BLaER1 treated with 17β-estradiol and CSF1 and Interleukin-3, amounts not matched to agents 10 nM and 100 nM (cell line): Measurements from ENCODE around the gene DBP.
A peak's percentile ranks its signal among the peaks of the same experiment; 100 is the strongest.
"Not testable (repeated sequence)": the region's sequence is repeated elsewhere in the genome, so short reads cannot be mapped to it uniquely, and the experiment has no call there.

ENCODE experiments used
- H3K27ac ChIP-seq, 11 experiments: shearing (Covaris generic); formaldehyde crosslinking; 2 replicates each; pipeline ENCODE4 v1.8.1; 2022
- H3K27me3 ChIP-seq, 11 experiments: shearing (Covaris generic); formaldehyde crosslinking; 2 replicates each; pipeline ENCODE4 v1.8.1; 2022
- H3K36me3 ChIP-seq, 11 experiments: shearing (Covaris generic); formaldehyde crosslinking; 2 replicates each; pipeline ENCODE4 v1.8.1; 2022
- H3K4me1 ChIP-seq, 10 experiments: shearing (Covaris generic); formaldehyde crosslinking; 2 replicates each; pipeline ENCODE4 v1.8.1; 2022
- H3K4me2 ChIP-seq, 11 experiments: shearing (Covaris generic); formaldehyde crosslinking; 2 replicates each; pipeline ENCODE4 v1.8.1; 2022
- H3K4me3 ChIP-seq, 10 experiments: shearing (Covaris generic); formaldehyde crosslinking; 2 replicates each; pipeline ENCODE4 v1.8.1; 2022
- H3K9ac ChIP-seq, 11 experiments: shearing (Covaris generic); formaldehyde crosslinking; 2 replicates each; pipeline ENCODE4 v1.8.1; 2022
- H3K9me3 ChIP-seq, 11 experiments: shearing (Covaris generic); formaldehyde crosslinking; replicated peaks in 1 of 11; 2 replicates each; pipeline ENCODE4 v1.8.1; 2022
- H4K20me1 ChIP-seq, 11 experiments: shearing (Covaris generic); formaldehyde crosslinking; 2 replicates each; pipeline ENCODE4 v1.8.1; 2022
- Cebpa-rat ChIP-seq, 11 experiments: shearing (Covaris generic); IDR thresholded peaks; 2 replicates each; pipeline ENCODE4 v1.8.1; 2022

Gene DBP

DNA sequence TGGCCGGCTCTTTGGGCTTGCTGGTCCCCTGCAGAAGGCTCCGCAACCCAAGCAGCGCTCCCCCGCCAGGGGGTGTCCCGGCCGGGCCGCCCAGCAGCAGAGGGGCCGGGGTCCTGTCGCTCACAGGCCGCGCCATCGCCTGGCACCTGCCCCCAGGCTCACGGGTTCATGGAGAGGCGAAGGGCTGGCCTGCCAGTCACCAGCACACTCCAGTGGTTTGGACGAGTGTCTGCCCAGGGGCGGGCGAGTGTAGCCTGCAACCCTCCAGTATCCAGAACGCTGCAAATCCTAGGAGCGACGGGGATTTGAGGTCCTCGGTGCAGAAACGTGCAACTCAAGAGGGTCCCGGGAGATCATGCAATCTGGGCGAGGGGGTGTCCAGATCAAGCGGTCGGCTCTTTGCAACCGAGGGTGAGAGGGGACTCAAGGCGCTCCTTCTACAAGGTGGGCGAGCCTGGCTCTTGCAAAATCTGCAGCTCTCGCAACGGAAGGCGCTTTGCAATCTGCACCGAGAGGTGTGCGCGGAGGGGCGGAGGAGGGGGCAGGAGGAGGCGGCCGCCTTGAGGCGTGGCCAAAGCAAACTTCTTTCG lies at the start of gene DBP:
DBP (minus strand) TSS at position 521 of the 590 bp plus-strand sequence; CDS start at position 136, 385 bp downstream.
- H3K9me3 ChIP-seq: no peaks in the 10 kb centered on the region
- peak within 1 kb of the TSS; percentile 88 to 98 (median 93) for H3K9ac ChIP-seq
- peaks cover 0 to 12% (median 0%) of the 10 kb centered on the region in 11 experiments; a peak in 6 of 22 replicates for H4K20me1 ChIP-seq
- H3K4me1 ChIP-seq: peaks cover 45 to 65% (median 51%) of the 10 kb centered on the region in 10 experiments
- peak within 1 kb of the TSS; percentile 86 to 99 (median 97) for H3K4me2 ChIP-seq
- no peaks in the 10 kb centered on the region for H3K27me3 ChIP-seq
- peak within 1 kb of the TSS; percentile 79 to 98 (median 92) for H3K4me3 ChIP-seq
- H3K27ac ChIP-seq: peak within 1 kb of the TSS; percentile 90 to 99 (median 97)
- H3K36me3 ChIP-seq: peaks cover 0 to 19% (median 15%) of the 10 kb centered on the region in 11 experiments; a peak in 12 of 22 replicates
- peak in 8 of 11 experiments; percentile 28 to 95 (median 66); a peak in 11 of 22 replicates for TF ChIP-seq Cebpa-rat (IDR thresholded peaks at IDR 0.05)

DNA sequence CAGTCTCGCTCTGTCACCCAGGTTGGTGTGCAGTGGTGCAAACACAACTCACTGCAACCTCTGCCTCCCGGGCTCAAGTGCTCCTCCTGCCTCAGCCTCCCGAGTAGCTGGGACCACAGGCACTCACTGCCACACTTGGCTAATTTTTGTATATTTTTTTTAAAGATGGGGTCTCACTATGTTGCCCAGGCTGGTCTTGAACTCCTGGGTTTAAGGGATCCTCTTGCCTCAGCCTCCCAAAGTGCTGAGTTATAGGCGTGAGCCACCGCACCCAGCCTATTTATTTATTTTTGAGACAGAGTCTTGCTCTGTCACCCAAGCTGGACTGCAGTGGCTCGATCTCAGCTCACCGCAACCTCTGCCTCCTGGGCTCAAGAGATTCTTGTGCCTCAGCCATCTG lies 49.5 kb upstream of the DBP start:
- H3K9ac ChIP-seq, H3K27me3 ChIP-seq, H3K9me3 ChIP-seq, H3K4me3 ChIP-seq, H4K20me1 ChIP-seq, H3K36me3 ChIP-seq: not testable (repeated sequence)
- H3K27ac ChIP-seq: peak overlapping the region in 2 of 11 experiments; percentile 2 to 9; a peak in 1 of 22 replicates
- peaks cover 16 to 85% (median 66%) of the 10 kb centered on the region in 10 experiments for H3K4me1 ChIP-seq
- H3K4me2 ChIP-seq: peak overlapping the region in 9 of 11 experiments; percentile 20 to 66 (median 38); a peak in 10 of 22 replicates

DNA sequence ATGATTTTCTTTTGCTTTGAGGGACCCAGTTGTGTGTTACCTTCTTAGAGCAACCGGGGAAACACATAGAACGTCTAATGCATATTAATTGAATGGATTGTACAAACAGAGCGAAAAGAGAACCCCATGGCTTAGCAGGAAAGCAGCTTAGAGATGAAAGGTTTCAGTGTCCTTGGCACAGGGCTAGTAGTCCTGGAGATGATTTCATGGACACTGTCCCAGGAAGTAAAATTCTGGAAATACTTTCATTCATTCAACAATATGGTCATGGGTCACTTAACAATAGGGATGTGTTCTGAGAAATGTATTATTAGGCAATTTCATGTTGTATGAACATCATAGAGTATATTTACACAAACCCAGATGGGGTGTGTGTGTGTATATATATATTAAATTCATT lies 48.9 kb upstream of the DBP start:
- H3K36me3 ChIP-seq: no peaks in the 10 kb centered on the region
- H3K27ac ChIP-seq: no peak overlapping the region
- peaks cover 21 to 90% (median 71%) of the 10 kb centered on the region in 10 experiments for H3K4me1 ChIP-seq
- H3K4me3 ChIP-seq: no peak overlapping the region
- H3K4me2 ChIP-seq: peak overlapping the region in 9 of 11 experiments; percentile 18 to 66 (median 38); a peak in 15 of 22 replicates
- H4K20me1 ChIP-seq: no peaks in the 10 kb centered on the region
- H3K27me3 ChIP-seq: no peaks in the 10 kb centered on the region
- peaks cover 0 to 3% (median 0%) of the 10 kb centered on the region in 11 experiments; a peak in 1 of 22 replicates for H3K9me3 ChIP-seq
- H3K9ac ChIP-seq: no peak overlapping the region
- TF ChIP-seq Cebpa-rat (IDR thresholded peaks at IDR 0.05): no peak

DNA sequence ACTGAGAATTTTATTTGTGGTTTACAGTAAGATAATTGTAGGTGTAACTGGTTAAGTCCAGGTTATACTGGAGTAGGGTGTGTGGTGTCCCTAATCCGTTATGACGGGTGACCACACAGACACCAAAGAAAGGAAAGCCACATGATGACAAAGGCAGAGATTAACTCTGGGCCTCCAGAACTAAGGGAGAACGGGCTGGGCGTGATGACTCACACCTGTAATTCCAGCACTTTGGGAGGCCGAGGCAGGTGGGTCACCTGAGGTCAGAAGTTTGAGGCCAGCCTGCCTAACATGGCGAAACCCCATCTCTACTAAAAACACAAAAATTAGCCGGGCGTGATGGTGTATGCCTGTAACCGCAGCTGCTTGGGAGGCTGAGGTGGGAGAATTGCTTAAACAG lies 48.4 kb upstream of the DBP start:
- Histone ChIP-seq H3K9me3 (peaks cover 0 to 3% (median 0%) of the 10 kb centered on the region in 11 experiments; a peak in 1 of 22 replicates), H4K20me1 (no peaks in the 10 kb centered on the region; a peak in 1 of 22 replicates), H3K27me3 (no peaks in the 10 kb centered on the region), H3K4me3 (no peak overlapping the region), H3K27ac (0 out of 22 replicates have a peak overlapping the region, but pooled peaks of 1 of the 11 experiments have one; percentile 18), H3K36me3 (no peaks in the 10 kb centered on the region), H3K4me1 (peaks cover 27 to 92% (median 76%) of the 10 kb centered on the region in 10 experiments), H3K9ac (no peak overlapping the region), H3K4me2 (peak overlapping the region in 9 of 11 experiments; percentile 18 to 66 (median 38); a peak in 16 of 22 replicates)
- no peak for TF ChIP-seq Cebpa-rat (IDR thresholded peaks at IDR 0.05)

GRCh38 chr19:48683349-48683748 lies 46.2 kb upstream of the DBP start:
- Histone ChIP-seq H3K9ac (peak overlapping the region in 4 of 11 experiments; percentile 10 to 38 (median 18); a peak in 3 of 22 replicates), H3K27ac (no peak overlapping the region; a peak in 1 of 22 replicates), H4K20me1 (no peaks in the 10 kb centered on the region; a peak in 1 of 22 replicates), H3K36me3 (no peaks in the 10 kb centered on the region), H3K4me3 (peak overlapping the region in 2 of 10 experiments; percentile 33 to 41; a peak in 2 of 20 replicates), H3K27me3 (no peaks in the 10 kb centered on the region), H3K4me1 (peaks cover 30 to 91% (median 72%) of the 10 kb centered on the region in 10 experiments), H3K9me3 (peaks cover 0 to 3% (median 0%) of the 10 kb centered on the region in 11 experiments; a peak in 1 of 22 replicates), H3K4me2 (peak overlapping the region; percentile 51 to 98 (median 80))
- TF ChIP-seq Cebpa-rat (IDR thresholded peaks at IDR 0.05): no peak

DNA sequence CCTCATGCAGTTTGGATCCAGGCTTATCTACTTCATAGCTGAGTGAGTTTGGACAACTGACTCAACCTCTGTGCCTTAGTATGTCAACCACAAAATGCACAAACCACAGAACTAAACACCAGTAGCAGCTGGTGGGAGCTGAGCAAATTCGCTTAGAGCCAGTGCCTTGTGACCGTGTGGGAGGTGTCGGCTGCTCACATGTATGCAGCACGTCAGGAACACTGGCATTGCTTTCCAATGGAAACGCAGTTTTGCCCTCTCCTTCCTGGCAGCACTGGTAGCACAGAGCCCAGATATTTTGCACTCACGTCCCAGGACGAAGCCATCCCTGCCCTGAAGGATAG lies 43.9 kb upstream of the DBP start:
- H3K4me3 ChIP-seq: 0 out of 20 replicates have a peak overlapping the region, but pooled peaks of 1 of the 10 experiments have one; percentile 19
- H4K20me1 ChIP-seq: no peaks in the 10 kb centered on the region; a peak in 1 of 22 replicates
- H3K4me2 ChIP-seq: peak overlapping the region; percentile 80 to 98 (median 92)
- H3K27ac ChIP-seq: peak overlapping the region; percentile 52 to 79 (median 65); a peak in 20 of 22 replicates
- H3K27me3 ChIP-seq: no peaks in the 10 kb centered on the region
- no peaks in the 10 kb centered on the region for H3K9me3 ChIP-seq
- H3K4me1 ChIP-seq: peaks cover 30 to 82% (median 61%) of the 10 kb centered on the region in 10 experiments
- no peaks in the 10 kb centered on the region for H3K36me3 ChIP-seq
- peak overlapping the region; percentile 20 to 65 (median 52); a peak in 18 of 22 replicates for H3K9ac ChIP-seq
- TF ChIP-seq Cebpa-rat (IDR thresholded peaks at IDR 0.05): no peak

DNA sequence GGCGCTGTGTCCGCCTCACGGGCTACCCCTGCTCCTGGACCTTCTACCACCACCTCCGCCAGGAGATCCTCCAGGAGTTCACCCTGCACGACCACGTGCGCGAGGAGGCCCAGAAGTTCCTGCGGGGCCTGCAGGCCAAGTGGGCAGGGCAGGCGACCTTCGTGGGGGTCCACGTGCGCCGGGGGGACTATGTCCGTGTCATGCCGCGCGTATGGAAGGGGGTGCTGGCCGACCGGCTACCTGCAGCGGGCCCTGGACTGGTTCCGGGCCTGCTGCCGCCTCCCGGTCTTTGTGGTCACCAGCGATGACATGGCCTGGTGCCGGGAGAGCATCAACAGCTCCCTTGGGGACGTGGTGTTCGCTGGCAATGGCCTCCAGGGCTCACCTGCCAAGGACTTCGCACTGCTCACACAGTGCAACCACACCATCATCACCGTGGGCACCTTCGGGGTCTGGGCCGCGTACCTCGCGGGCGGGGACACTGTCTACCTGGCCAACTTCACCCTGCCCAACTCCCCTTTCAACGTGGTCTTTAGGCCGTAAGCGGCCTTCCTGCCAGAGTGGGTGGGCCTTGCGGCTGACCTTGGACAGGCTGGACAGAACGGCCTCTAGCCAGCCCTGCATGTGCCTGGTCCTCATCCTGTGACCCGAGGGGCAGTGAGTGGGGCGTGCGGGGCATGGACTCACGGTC lies 43.4 kb upstream of the DBP start:
- no peaks in the 10 kb centered on the region for H3K9me3 ChIP-seq

DNA sequence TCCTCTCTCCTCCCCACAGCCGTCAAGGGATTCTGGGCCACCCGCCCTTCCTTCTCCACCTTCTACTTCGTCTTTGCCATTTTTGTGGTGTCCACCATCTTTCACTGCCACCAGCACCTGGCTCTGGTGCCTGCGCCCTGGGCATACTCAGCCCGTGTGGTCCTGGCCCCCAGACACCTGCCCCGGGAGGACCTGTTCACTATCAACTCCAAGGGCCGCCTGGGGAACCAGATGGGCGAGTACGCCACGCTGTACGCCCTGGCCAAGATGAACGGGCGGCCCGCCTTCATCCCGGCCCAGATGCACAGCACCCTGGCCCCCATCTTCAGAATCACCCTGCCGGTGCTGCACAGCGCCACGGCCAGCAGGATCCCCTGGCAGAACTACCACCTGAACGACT lies 42.8 kb upstream of the DBP start:
- not testable (repeated sequence) for H4K20me1 ChIP-seq, H3K9ac ChIP-seq, H3K27me3 ChIP-seq, H3K9me3 ChIP-seq, H3K4me3 ChIP-seq, H3K36me3 ChIP-seq
- Histone ChIP-seq H3K4me1 (peaks cover 38 to 79% (median 61%) of the 10 kb centered on the region in 10 experiments), H3K27ac (peak overlapping the region in 1 of 11 experiments; percentile 79; a peak in 1 of 22 replicates), H3K4me2 (peak overlapping the region; percentile 80 to 98 (median 92); a peak in 20 of 22 replicates)

More for the DNA sequence above, 43.4 kb upstream of the DBP start:
- TF ChIP-seq Cebpa-rat (IDR thresholded peaks at IDR 0.05): no peak
- peak overlapping the region; percentile 80 to 98 (median 92) for H3K4me2 ChIP-seq
- H3K4me1 ChIP-seq: peaks cover 32 to 79% (median 60%) of the 10 kb centered on the region in 10 experiments
- H3K27me3 ChIP-seq: no peaks in the 10 kb centered on the region
- peak overlapping the region in 2 of 10 experiments; percentile 15 to 19; a peak in 2 of 20 replicates for H3K4me3 ChIP-seq
- H4K20me1 ChIP-seq: no peaks in the 10 kb centered on the region; a peak in 1 of 22 replicates
- peak overlapping the region; percentile 20 to 65 (median 52); a peak in 16 of 22 replicates for H3K9ac ChIP-seq
- H3K27ac ChIP-seq: peak overlapping the region; percentile 52 to 79 (median 65); a peak in 20 of 22 replicates
- H3K36me3 ChIP-seq: no peaks in the 10 kb centered on the region

- H3K36me3 ChIP-seq: no peaks in the 10 kb centered on the region
- no peak overlapping the region for H3K4me3 ChIP-seq
- H3K4me1 ChIP-seq: peaks cover 36 to 74% (median 59%) of the 10 kb centered on the region in 10 experiments
- H3K27me3 ChIP-seq: no peaks in the 10 kb centered on the region
- H3K9me3 ChIP-seq: no peaks in the 10 kb centered on the region
- H3K9ac ChIP-seq: no peak overlapping the region
- H4K20me1 ChIP-seq: no peaks in the 10 kb centered on the region; a peak in 1 of 22 replicates
- no peak overlapping the region for H3K27ac ChIP-seq
- no peak for TF ChIP-seq Cebpa-rat (IDR thresholded peaks at IDR 0.05)
- peak overlapping the region in 8 of 11 experiments; percentile 3 to 51 (median 30); a peak in 9 of 22 replicates for H3K4me2 ChIP-seq
Observed at GRCh38 chr19:48678201-48678600, 41.0 kb upstream of the DBP start.
